Activated CD8-positive, alpha-beta T cell treated with anti-CD3 and anti-CD28 coated beads, Interleukin-2, amount 10 ng/mL, durations not matched to agents 7 days and 5 days (primary cell): ENCODE data around the gene CSTPP1. TPM values are rescaled to one million over a fixed set of nuclear protein-coding genes. Genes with fewer than 3 reads are reported as not detected.
A peak's percentile ranks its signal among the peaks of the same experiment; 100 is the strongest.
"Not testable (repeated sequence)": the region's sequence is repeated elsewhere in the genome, so short reads cannot be mapped to it uniquely, and the experiment has no call there.

Experiments
- ATAC-seq: fragments of 150-1000 bp; cut with Tn5 transposase; one replicate; pipeline ENCODE4 v1.10.0; 2021; ENCODE audit warnings: moderate library complexity
- CTCF ChIA-PET: fragments of 350-600 bp; sonication (Branson Sonifier 250); formaldehyde crosslinking; loops from one replicate; lab custom pipeline; 2021; ENCODE audit warnings: antibody characterized with exemption; lab: Charles Lee
- POLR2A ChIA-PET: fragments of 350-600 bp; sonication (Branson Sonifier 250); formaldehyde crosslinking; loops from one replicate; lab custom pipeline; 2021; ENCODE audit warnings: antibody characterized with exemption; lab: Charles Lee
- DNase-seq: peaks from one replicate; pipeline ENCODE4 v3.0.0-alpha.2; 2020
- H3K27ac Mint-ChIP-seq: one replicate; pipeline ENCODE4 v1.8.0; 2021; ENCODE audit warnings: mild to moderate bottlenecking, mixed read lengths
- H3K27me3 Mint-ChIP-seq: one replicate; pipeline ENCODE4 v1.8.0; 2021; ENCODE audit warnings: low read depth, mixed read lengths
- H3K36me3 Mint-ChIP-seq: one replicate; pipeline ENCODE4 v1.8.0; 2021; ENCODE audit warnings: low read depth, mixed read lengths
- H3K4me1 Mint-ChIP-seq: one replicate; pipeline ENCODE4 v1.8.0; 2021; ENCODE audit warnings: low read depth, mixed read lengths
- H3K4me3 Mint-ChIP-seq: one replicate; pipeline ENCODE4 v1.8.0; 2021; ENCODE audit warnings: mild to moderate bottlenecking, mixed read lengths
- H3K9me3 Mint-ChIP-seq: one replicate; pipeline ENCODE4 v1.8.0; 2022; ENCODE audit warnings: mixed read lengths; ENCODE audit not compliant: insufficient read depth
- total RNA-seq, 2 experiments: library from RNA; stranded (reverse); gene quantifications; one replicate each; pipeline ENCODE4 v1.2.3, GENCODE V29; 2021

CSTPP1 gene
- total RNA-seq, 2 experiments from 2014 or later = 15.6 to 15.8 TPM

- Mint-ChIP-seq H3K36me3 (no peaks in the 10 kb centered on the region), H3K27me3 (peaks cover 33% of the 10 kb centered on the region), H3K9me3 (no peaks in the 10 kb centered on the region), H3K4me1 (peaks cover 12% of the 10 kb centered on the region), H3K27ac (no peak overlapping the region), H3K4me3 (peak overlapping the region; percentile 63)
- ChIA-PET POLR2A (interaction anchor here (0.6 to 2.5 kb wide), 5 partner anchors 28 to 825 kb away, joined by 3 to 20 read pairs (median 3); partner anchors contain the start of genes ACP2 and DDB2), CTCF (interaction anchor here (0.8 to 2.8 kb wide), 8 partner anchors 8 to 187 kb away, joined by 3 to 14 read pairs (median 4); partner anchors contain the start of genes ARFGAP2 and DDB2)
- ATAC-seq (peak; percentile 59), DNase-seq (peak; percentile 58)
Observed at GRCh38 chr11:47186700-47187695, 250.4 kb downstream of the CSTPP1 start.

GRCh38 chr11:47187723-47188122, 251.2 kb downstream of the CSTPP1 start:
- peaks cover 12% of the 10 kb centered on the region for H3K4me1 Mint-ChIP-seq
- DNase-seq (no peak), ATAC-seq (no peak)
- no peak overlapping the region for H3K27ac Mint-ChIP-seq
- peaks cover 33% of the 10 kb centered on the region for H3K27me3 Mint-ChIP-seq
- POLR2A ChIA-PET = interaction anchor here (0.6 to 2.5 kb wide), 4 partner anchors 28 to 826 kb away, joined by 3 to 20 read pairs (median 4); partner anchors contain the start of genes ACP2 and DDB2
- H3K36me3 Mint-ChIP-seq = no peaks in the 10 kb centered on the region
- no peaks in the 10 kb centered on the region for H3K9me3 Mint-ChIP-seq
- H3K4me3 Mint-ChIP-seq = no peak overlapping the region
- CTCF ChIA-PET = interaction anchor here (0.7 to 2.8 kb wide), 9 partner anchors 9 to 187 kb away, joined by 3 to 14 read pairs (median 3); partner anchors contain the start of genes ARFGAP2 and DDB2

- H3K36me3 Mint-ChIP-seq = no peaks in the 10 kb centered on the region
- CTCF ChIA-PET = interaction anchor here (0.7 to 2.8 kb wide), 5 partner anchors 9 to 186 kb away, joined by 3 to 14 read pairs (median 5); no protein-coding TSS in a partner anchor
- H3K9me3 Mint-ChIP-seq = no peaks in the 10 kb centered on the region
- DNase-seq (no peak), ATAC-seq (no peak)
- H3K4me1 Mint-ChIP-seq = peaks cover 12% of the 10 kb centered on the region
- H3K27ac Mint-ChIP-seq = no peak overlapping the region
- POLR2A ChIA-PET = interaction anchor here (2.5 kb wide), 1 partner anchor 27 kb away, joined by 20 read pairs; the partner anchor contains the start of gene DDB2
- H3K4me3 Mint-ChIP-seq = no peak overlapping the region
- H3K27me3 Mint-ChIP-seq = peaks cover 34% of the 10 kb centered on the region
Observed at GRCh38 chr11:47188259-47188658, 251.7 kb downstream of the CSTPP1 start.

DNA sequence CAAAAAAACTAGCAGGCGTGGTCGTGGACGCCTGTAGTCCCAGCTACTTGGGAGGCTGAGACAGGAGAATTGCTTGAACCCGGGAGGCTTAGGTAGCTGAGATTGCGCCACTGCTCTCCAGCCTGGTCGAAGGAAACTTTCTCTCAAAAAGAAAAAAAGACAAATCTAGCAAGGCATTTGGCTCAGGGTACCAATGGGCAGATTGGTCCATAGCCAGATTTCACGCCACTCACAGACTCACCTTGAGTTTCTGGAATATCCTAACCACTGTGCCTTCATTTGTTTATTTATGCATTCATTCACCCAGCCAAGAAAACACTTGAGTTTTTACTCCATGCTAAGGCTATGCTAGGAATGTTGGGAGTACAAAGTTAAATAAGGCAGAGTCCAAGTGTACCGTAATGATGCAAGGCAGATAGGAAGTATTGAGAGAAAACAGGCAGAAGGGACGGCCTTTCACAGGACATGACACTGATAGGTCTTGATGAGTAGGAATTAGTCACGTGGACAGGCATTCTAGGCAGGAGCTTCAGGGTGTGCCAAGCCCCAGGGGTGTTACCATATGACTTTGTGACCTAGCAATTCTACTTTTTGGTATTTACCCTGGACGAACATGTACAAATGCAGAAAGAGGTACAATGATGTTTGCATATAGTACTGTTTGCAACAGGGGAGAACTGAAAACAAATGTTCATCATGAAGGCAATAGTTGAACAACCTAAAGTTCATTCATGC, 252.7 kb downstream of the CSTPP1 start:
- no peaks in the 10 kb centered on the region for H3K36me3 Mint-ChIP-seq

DNA sequence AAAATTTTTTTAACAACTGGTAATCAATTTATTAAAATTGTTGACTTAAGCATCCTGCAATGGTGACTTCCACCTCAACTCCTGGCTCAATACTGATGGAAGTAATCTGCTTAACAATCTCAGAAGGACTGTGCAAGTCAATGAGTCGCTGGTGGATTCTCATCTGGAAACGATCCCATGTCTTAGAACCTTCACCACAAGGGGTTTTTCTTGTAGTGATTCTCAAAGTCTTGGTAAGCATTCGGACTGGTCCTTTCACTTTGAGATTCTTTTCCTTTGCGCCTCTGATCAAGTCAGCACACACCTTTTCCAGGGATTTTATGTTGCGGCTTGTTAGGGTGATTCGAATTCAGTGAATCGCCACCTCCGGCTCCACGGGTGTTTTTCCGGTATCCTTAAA, 254.6 kb downstream of the CSTPP1 start:
- ATAC-seq, H3K36me3 Mint-ChIP-seq, DNase-seq, H3K27ac Mint-ChIP-seq, H3K4me3 Mint-ChIP-seq, POLR2A ChIA-PET, CTCF ChIA-PET, H3K9me3 Mint-ChIP-seq: not testable (repeated sequence)
- Mint-ChIP-seq H3K4me1 (peaks cover 12% of the 10 kb centered on the region), H3K27me3 (peaks cover 31% of the 10 kb centered on the region)

More for the DNA sequence above, 252.7 kb downstream of the CSTPP1 start:
- ATAC-seq (no peak), DNase-seq (no peak)
- POLR2A ChIA-PET = no interaction called here
- Mint-ChIP-seq H3K27ac (no peak overlapping the region), H3K4me3 (no peak overlapping the region), H3K4me1 (peaks cover 12% of the 10 kb centered on the region), H3K9me3 (no peaks in the 10 kb centered on the region), H3K27me3 (peaks cover 30% of the 10 kb centered on the region)
- CTCF ChIA-PET = interaction anchor here (2.8 kb wide), 1 partner anchor 70 kb away, joined by 9 read pairs; no protein-coding TSS in a partner anchor

DNA sequence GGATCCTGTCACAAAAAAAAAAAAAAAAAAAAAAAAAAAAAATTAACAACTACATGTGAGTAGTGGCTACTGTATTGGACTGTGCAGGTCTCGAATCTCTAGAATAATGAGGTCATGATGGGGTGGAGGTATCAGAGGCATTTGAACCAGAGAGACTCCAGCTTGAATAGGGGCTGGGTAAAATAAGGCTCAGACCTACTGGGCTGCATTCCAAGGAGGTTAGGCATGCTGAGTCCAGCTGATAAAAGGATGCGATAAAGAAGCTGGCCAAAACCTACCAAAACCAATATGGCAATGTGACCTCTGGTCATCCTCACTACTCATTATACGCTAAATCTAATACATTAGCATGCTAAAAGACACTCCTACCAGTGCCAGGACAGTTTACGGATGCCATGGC, 255.6 kb downstream of the CSTPP1 start:
- POLR2A ChIA-PET = no interaction called here
- Mint-ChIP-seq H3K36me3 (no peaks in the 10 kb centered on the region), H3K27me3 (peaks cover 27% of the 10 kb centered on the region), H3K27ac (no peak overlapping the region), H3K9me3 (no peaks in the 10 kb centered on the region), H3K4me3 (no peak overlapping the region), H3K4me1 (peaks cover 5% of the 10 kb centered on the region)
- DNase-seq (no peak), ATAC-seq (no peak)
- CTCF ChIA-PET = no interaction called here

- DNase-seq, H3K36me3 Mint-ChIP-seq, ATAC-seq, H3K4me3 Mint-ChIP-seq, H3K4me1 Mint-ChIP-seq, POLR2A ChIA-PET, H3K9me3 Mint-ChIP-seq, H3K27ac Mint-ChIP-seq: not testable (repeated sequence)
- CTCF ChIA-PET = interaction anchor here (1.0 kb wide), 1 partner anchor 18 kb away, joined by 3 read pairs; no protein-coding TSS in a partner anchor
- H3K27me3 Mint-ChIP-seq = peaks cover 14% of the 10 kb centered on the region
Observed at GRCh38 chr11:47198161-47198560, 261.6 kb downstream of the CSTPP1 start.

- Mint-ChIP-seq H3K4me1 (no peaks in the 10 kb centered on the region), H3K4me3 (no peak overlapping the region), H3K27ac (no peak overlapping the region), H3K36me3 (no peaks in the 10 kb centered on the region), H3K27me3 (peaks cover 5% of the 10 kb centered on the region), H3K9me3 (no peaks in the 10 kb centered on the region)
- ATAC-seq = no peak
- CTCF ChIA-PET = interaction anchor here (0.6 to 1.2 kb wide), 3 partner anchors 14 to 379 kb away, joined by 3 to 4 read pairs (median 3); no protein-coding TSS in a partner anchor
- no peak for DNase-seq
- POLR2A ChIA-PET = interaction anchor here (1.7 kb wide), 1 partner anchor 14 kb away, joined by 4 read pairs; the partner anchor contains the start of gene DDB2
Observed at GRCh38 chr11:47201015-47201414, 264.5 kb downstream of the CSTPP1 start.

DNA sequence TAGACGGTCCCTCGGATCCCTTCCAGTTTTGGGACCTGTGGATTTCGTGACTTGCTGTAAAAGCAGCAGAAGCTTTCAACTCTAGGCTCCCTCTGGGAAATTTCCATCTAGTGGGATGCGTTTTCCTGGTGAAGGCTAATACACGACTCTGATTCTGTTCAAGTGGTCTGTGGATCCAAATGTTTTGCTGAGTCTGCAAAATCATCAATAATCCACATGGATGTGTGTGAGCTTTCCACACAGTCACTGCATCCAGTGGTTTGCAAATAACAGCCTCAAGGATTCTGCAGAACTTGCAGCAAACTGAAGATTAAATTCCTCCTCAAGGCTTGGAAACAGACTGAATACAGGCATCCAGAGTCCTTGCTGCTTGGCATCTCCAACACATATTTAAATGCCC, 266.0 kb downstream of the CSTPP1 start:
- CTCF ChIA-PET = interaction anchor here (1.0 to 2.0 kb wide), 3 partner anchors 15 to 57 kb away, joined by 3 to 6 read pairs (median 4); no protein-coding TSS in a partner anchor
- Mint-ChIP-seq H3K36me3 (no peaks in the 10 kb centered on the region), H3K27ac (no peak overlapping the region), H3K4me3 (no peak overlapping the region), H3K9me3 (no peaks in the 10 kb centered on the region), H3K4me1 (no peaks in the 10 kb centered on the region), H3K27me3 (peaks cover 8% of the 10 kb centered on the region)
- POLR2A ChIA-PET = interaction anchor here (1.3 to 1.5 kb wide), 2 partner anchors 13 to 23 kb away, joined by 3 to 5 read pairs; partner anchors contain the start of gene DDB2
- no peak for DNase-seq
- ATAC-seq = no peak

- no peak for DNase-seq
- H3K4me3 Mint-ChIP-seq = no peak overlapping the region
- no peak for ATAC-seq
- H3K36me3 Mint-ChIP-seq = no peaks in the 10 kb centered on the region
- H3K4me1 Mint-ChIP-seq = peaks cover 2% of the 10 kb centered on the region
- H3K27ac Mint-ChIP-seq = no peak overlapping the region
- peaks cover 4% of the 10 kb centered on the region for H3K27me3 Mint-ChIP-seq
- CTCF ChIA-PET = interaction anchor here (1.1 kb wide), 1 partner anchor 10 kb away, joined by 3 read pairs; the partner anchor contains the start of gene DDB2
- POLR2A ChIA-PET = interaction anchor here (1.0 kb wide), 1 partner anchor 10 kb away, joined by 5 read pairs; the partner anchor contains the start of gene DDB2
- no peaks in the 10 kb centered on the region for H3K9me3 Mint-ChIP-seq
Observed at GRCh38 chr11:47204637-47204989, 268.1 kb downstream of the CSTPP1 start.

DNA sequence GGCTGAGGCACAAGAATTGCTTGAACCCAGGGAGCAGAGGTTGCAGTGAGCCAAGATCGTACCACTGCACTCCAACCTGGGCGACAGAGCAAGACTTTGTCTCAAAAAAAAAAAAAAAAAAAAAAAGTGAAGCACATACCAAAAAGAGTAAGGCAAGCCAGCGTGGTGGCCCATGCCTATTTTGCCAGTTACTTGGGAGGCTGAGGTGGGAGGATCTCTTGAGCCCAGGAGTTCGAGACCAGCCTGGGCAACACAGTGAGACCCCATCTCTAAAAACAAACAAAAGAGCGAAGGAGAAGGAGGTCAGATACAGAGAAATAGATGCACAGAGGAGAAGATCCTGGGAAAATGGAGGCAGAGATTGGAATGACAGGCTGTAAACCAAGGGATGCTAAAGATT, 270.0 kb downstream of the CSTPP1 start:
- H3K4me3 Mint-ChIP-seq, H3K27ac Mint-ChIP-seq, CTCF ChIA-PET, DNase-seq, H3K27me3 Mint-ChIP-seq, ATAC-seq, H3K4me1 Mint-ChIP-seq, H3K36me3 Mint-ChIP-seq, H3K9me3 Mint-ChIP-seq: not testable (repeated sequence)
- POLR2A ChIA-PET = interaction anchor here (1.2 kb wide), 1 partner anchor 8 kb away, joined by 6 read pairs; the partner anchor contains the start of gene DDB2
